ENCODE data around the gene MED17.

- TF ChIP-seq SUZ12 (IDR thresholded peaks at IDR 0.05; ENCODE audit: extremely low read depth, insufficient read depth, insufficient read length) (no peak), YY1 (IDR thresholded peaks at IDR 0.05; ENCODE audit: insufficient read depth, insufficient read length) (no peak)
These were observed 23.9 kb downstream of the MED17 start for GRCh38 chr11:93807980-93808379.
